HG02852 (cell line): ENCODE data around the gene PPARA.

Source experiments
- ATAC-seq: cut with Tn5 transposase; IDR thresholded peaks from one replicate; pipeline ENCODE4 v1.9.1; 2021; ENCODE audit warnings: mild to moderate bottlenecking, moderate library complexity; ENCODE audit not compliant: unreplicated experiment

Gene PPARA

GRCh38 chr22:46113910-46114517 lies 36.3 kb upstream of the PPARA start:
- no peak for ATAC-seq

DNA sequence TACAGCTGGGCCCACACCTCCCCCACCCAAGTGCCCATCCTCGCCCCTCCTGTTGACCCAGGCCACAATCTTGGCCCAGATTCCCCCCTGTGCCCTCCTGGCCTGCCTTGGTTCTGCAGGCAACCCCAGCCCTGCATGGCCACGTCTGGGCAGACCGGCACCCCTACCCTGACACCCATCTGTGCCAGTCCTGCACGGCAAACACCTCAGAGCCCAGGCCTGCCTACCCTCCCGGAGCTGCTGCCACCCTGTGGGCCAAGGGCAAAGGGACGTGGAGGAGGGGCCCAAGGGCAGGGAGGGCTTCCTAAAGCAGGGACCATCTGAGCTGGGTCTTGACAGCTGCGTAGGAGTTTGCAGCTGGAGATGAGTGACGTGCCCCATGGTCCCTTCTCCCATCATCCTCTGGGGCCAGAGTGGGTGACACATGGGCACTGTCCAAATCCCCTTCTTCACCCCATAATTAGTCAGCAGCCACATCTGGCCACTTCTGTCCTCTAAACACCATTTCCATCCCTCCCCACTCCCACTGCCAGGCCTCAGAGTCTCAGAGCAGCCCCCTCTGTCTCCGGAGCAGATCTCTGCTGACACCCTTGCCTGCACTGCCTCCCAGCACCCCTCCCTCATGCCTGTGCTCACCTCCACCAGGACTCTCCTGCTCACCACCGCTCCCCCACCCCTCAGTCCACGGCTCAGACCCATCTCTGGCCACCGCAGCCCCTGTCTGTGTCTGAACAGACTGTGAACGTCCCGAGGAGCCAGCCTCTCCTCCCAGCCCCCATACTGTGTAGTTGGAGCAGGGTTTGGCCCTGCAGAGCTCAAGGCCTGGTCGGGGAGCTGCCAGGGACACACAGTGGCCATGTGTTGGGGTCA lies 35.6 kb upstream of the PPARA start:
- ATAC-seq, result no peak

- no peak for ATAC-seq
These were observed 35.0 kb upstream of the PPARA start for GRCh38 chr22:46115388-46115678.

DNA sequence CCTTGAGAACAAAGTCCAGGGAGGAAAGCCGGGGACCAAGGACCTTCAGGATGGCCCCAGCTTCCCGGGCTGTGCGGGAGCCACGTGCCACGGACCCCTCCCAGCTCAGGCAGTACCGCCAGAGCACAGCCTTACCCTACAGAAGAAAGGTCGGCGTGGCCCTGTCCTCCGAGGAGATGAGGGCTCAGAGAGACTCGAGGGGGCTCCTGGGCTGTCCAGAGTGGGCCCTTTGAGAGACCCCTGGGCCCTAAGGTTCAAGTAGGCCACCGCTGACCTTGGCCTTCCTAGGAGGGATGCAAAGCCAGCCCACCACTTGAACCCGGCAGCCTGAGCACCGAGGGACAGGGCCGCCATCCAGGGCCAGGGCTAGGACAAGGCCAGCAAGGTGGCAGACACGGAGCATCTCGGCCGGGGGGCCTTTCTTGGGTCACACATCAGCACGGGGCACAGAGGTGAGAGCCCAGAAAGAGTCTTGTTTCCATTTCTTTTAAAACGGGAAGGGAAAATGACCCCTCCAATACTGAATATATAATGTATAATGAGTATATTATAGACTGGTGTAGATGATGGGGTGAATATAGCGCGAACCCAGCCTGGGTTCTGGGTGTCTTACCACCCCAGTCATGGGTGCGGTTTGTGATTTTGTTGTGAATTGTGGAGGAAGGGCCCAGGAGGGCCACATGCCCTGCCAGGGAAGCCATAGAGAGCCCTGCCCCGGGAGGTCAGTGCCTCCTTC lies 34.4 kb upstream of the PPARA start:
- ATAC-seq, result no peak

DNA sequence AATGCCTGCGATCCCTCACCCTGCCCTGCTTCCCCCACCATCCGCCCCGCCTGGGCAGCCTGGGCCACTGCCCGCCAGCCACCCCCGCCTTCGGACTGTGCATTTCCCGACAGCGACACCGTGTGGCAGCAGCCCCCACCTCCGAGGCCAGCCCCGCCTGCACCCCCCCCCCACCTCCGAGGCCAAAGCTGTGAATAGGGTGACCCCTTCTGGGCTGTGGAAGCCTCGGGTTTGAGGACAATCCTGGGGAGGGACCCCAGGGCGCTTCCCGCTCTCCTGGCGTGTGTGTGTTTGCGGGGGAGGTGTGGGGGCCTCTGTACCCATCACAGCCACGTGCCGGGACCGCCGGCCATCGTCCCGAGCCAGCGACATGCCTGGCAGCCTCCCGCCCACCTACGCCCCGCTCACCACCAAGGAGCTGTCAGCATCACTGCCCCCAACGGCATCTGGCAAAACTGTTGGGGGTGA lies 33.8 kb upstream of the PPARA start:
- ATAC-seq, result no peak

DNA sequence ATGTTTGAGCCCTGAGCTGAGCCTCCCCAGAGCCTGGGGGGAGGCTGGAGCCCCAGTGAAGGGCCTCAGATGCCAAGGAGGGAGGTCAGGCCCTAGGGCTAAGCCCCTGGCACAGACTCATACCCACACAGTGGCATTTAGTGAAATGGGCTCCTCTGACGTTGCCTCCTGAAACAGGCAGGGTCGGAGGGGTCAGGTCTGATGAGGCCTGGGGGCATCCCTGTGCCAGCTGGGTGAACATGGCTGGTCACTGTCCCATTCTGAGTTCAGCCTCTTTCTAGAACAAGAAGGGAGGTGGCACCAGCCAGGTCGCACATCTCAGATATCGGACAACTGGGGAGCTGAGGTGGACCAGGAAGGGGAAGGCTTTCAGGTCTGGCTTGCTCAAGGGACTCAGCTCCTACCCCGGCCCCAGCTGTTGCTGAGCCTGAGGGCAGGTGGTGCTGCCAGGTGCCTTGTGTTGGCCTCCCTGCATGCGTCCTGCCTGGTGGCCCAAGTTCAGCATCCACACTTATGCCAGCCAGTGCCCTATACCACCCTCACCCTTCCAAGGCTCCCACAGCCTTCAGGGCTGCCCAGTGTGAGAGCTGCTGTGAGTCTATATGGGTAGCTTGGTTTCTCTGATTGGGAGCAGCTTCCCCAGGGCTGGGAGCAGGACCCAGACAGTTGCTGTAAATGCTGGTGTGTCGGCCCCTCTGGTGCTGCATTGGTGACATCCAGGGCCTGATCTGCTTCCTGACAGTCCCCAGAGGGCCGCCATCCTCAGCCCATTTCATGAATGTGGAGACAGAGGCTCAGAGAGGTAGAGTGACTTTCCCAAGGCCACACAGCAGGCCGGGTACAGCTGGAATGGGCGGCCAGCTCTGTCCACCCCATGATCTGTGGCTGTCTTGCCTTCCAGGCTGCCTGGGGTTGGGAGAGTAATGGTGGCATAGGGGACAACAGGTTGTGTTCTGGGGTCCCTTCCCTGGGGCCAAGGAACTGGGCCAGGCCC lies 32.8 kb upstream of the PPARA start:
- no peak for ATAC-seq

- no peak for ATAC-seq
These were observed 31.1 kb upstream of the PPARA start for GRCh38 chr22:46119093-46119728.

GRCh38 chr22:46119729-46120419 lies 30.5 kb upstream of the PPARA start:
- no peak for ATAC-seq

DNA sequence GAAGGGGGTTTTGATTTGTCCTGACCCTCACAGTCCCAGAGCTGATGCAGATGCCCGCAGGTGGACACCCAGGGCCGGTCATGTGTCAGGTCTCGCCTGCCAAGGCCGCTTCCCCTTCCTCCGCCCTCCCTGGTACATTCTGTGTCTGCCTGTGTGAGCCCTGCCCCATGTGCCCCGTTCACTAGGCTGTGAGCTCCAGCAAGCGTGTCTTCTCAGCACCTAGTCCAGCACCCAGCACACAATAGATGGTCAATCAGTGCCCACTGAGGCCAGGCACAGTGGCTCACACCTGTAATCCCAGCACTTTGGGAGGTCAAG lies 29.9 kb upstream of the PPARA start:
- no peak for ATAC-seq

DNA sequence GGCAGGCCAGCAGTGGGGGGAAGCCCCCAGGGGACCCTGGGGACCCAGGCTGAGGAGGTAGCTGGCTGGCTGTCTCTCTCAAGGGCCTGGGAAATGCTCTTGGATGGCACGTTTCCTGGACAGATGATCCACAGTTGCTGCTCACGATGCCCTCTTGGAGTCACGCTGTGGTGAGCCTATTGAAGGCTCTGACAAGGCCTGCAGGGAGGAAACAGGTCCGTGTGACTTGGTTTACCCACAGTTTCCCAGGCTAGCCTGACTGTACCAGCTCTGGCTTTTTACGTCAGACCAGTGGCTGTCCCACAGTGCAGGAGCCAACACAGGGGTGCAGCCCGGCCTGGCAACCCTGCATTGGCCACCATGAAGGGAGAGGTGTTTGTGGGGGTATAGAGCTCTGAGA lies 29.2 kb upstream of the PPARA start:
- no peak for ATAC-seq

DNA sequence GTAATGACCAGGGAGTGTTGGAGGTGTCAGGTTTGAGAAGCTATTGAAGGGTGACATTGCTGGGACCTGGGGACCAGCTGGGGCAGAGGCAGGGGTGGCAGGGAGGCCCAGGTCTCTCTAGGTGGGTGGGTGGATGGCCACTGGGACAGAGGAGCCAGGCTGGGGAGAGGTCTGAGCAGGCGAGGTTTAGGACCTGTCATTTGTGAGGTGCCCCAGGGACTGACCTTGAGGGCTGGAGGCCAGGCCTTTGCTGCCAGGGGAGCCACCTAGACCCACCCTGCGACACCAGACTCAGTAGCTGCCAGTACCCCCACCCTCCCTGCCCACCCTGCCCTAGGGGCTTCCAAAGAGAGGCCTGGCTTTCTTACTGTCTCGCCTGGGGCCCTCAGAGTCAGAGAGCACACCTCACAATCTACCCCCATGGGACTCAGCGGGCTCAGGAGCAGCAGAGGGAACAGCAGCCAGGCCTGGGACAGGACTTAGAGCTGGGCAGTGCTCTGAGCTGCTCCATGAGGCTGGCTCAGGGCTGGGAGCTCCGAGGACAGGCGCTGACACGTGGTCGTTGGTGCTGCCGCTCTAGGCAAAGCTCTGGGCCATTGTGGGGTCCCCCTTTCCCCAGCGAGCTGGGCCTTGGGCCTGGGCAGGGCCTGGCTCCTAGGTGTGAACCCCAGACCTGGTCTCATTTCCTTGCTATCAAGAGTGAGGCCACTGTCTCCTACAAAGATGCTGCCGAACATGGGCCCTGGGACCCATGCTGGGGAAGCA lies 28.6 kb upstream of the PPARA start:
- no peak for ATAC-seq

- ATAC-seq, result no peak
These were observed 27.8 kb upstream of the PPARA start for GRCh38 chr22:46122511-46122971.

DNA sequence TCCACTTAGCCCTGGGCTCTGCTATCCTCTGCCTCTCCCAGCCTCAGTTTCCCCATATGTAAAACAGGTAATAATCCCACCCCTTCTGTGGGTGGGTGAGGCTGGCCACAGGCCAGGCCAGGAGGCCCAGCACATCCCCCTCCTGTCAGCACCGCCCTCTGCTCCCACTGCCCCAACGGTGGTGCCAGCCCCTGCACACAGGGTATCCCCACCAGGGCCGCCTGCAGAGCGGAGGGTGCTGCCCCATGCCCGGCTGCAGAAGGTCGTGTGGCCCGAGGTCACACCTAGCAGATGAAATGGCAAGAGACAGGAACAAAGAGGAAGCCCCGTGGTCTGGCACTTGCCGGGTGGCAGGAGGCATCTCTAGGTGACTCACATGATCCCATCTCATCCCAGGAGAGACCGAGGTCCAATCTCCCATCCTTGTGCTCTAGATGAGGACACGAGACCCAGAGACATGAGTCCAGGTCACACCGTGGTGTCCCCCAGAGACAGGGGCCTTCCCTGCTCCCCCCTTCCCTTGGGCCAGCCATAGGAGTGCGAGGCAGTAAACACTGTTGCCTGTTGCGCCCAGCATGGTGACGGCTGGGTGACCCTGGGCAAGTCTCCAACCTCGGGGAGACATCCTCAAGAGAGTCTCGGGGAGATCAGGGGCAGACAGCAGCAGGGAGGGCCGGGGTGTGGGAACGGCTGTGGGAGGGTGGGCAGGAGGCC lies 27.2 kb upstream of the PPARA start:
- no peak for ATAC-seq

- ATAC-seq, result no peak
These were observed 26.5 kb upstream of the PPARA start for GRCh38 chr22:46123694-46124382.

- no peak for ATAC-seq
These were observed 25.8 kb upstream of the PPARA start for GRCh38 chr22:46124383-46125144.

GRCh38 chr22:46125311-46125710 lies 25.0 kb upstream of the PPARA start:
- no peak for ATAC-seq
